Activated CD4-positive, CD25-positive, alpha-beta regulatory T cell treated with anti-CD3 and anti-CD28 coated beads, Interleukin-2, amount 50 U/mL, for 16 hours (primary cell): ENCODE measurements around the gene MEAK7.
"Not testable (repeated sequence)": the region's sequence is repeated elsewhere in the genome, so short reads cannot be mapped to it uniquely, and the experiment has no call there.

Experiments
- DNase-seq: peaks from one replicate; pipeline ENCODE4 v3.0.0-alpha.2; 2020; ENCODE audit warnings: low read depth, low spot score

Gene MEAK7

GRCh38 chr16:84532855-84533486 is 28.5 kb upstream of the MEAK7 start:
- DNase-seq: no peak

GRCh38 chr16:84532291-84532724 is 27.8 kb upstream of the MEAK7 start:
- no peak for DNase-seq

GRCh38 chr16:84531671-84532111 is 27.2 kb upstream of the MEAK7 start:
- DNase-seq: no peak

- DNase-seq: no peak
Measured at GRCh38 chr16:84530590-84530989, 26.1 kb upstream of the MEAK7 start.

DNA sequence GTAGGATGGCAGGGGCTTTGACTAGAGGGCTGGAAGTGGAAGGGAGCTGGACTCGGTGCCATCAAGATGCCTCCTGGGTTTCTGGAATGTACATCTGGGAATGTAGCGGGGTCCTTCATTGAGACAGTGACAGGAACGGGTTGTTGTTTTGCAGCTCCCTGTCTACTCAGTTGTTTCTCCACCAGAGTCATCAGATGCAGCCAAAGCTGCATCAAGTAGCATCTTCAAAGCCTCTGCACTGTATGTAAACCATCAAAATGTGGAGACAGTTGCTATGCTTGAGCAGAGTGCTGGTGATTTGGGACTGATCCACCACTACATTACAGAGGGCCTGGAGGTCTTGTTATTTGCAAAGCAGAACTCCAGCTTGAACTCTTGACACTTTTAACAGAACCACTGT is 25.1 kb upstream of the MEAK7 start:
- DNase-seq: no peak

GRCh38 chr16:84528322-84528721 is 23.9 kb upstream of the MEAK7 start:
- no peak for DNase-seq

DNA sequence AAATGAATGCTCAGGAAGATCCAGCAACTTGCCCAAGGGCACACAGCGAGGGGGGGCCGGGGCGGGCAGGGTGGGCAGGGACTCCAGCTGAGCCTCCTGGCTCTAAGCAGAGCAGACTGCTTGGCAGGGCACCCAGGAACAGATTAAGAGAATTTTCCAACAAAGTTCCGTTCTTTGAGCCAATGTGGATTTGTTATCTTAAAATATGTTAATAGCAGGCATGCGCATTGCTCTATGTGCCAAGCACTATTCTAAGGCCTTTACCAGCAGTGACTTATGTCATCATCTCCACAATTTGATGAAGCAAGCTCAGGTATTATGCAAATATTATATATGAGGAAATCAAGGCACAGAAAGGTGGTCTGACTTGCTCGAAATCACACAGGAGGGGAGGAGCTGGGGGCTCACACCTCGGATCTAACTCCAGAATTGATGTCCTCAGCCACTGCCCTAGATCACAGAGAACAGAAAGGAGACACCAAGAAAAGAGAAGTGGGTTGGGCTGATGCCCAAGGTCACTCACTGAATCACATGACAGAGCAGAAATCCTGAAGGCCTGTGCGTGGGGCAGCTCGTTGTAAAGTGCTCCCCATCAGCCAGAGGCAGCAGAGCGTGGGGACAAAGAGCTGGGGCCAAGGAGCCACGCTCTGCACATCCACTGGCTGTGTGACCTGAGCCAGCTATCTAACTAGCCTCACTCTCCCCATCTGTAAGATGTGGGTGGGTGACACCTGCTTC is 23.2 kb upstream of the MEAK7 start:
- no peak for DNase-seq

GRCh38 chr16:84526794-84527531 is 22.5 kb upstream of the MEAK7 start:
- DNase-seq: no peak

GRCh38 chr16:84524941-84525581 is 20.6 kb upstream of the MEAK7 start:
- not testable (repeated sequence) for DNase-seq

DNA sequence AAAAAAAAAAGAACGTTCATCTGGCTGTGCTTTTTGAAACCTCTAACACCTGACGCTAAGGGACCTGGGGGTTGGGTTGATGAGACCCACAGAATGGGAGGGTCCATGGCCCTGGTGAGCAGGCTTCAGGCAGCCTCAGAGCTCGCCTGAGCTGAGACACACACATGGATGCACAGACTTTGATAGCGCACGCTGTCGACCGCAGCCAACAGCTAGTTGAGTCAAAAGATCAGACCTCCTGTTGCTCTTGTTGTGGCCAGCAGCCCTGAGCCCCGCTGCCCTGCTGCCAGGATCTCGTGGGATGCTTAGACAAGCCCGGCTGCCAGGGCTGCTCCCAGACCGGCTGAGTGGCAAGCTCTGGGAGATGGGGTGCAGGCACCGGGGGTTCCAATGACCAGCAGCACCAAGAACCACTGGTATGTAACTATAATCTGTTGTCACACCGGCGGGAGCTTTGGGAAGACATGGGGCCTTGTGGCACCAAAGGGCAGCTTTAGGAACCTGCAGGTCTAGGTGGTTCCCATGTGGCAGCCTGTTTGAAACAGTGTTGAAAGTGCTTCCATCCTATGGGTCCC is 20.0 kb upstream of the MEAK7 start:
- no peak for DNase-seq

DNA sequence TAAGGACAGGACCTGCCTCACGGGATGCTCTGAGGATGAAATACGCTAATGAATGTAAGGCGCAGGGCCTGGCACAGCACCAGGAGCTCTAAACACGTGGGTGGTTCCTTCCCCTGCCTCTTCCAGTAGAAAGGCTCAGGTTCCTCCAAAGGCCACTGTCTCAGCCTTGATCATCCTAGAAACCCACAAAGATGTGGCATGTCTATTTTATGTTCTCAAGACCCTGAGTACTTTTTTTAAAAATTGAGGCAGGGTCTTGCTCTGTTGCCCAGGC is 17.0 kb upstream of the MEAK7 start:
- DNase-seq: no peak

- no peak for DNase-seq
Measured at GRCh38 chr16:84520725-84521496, 16.5 kb upstream of the MEAK7 start.

DNA sequence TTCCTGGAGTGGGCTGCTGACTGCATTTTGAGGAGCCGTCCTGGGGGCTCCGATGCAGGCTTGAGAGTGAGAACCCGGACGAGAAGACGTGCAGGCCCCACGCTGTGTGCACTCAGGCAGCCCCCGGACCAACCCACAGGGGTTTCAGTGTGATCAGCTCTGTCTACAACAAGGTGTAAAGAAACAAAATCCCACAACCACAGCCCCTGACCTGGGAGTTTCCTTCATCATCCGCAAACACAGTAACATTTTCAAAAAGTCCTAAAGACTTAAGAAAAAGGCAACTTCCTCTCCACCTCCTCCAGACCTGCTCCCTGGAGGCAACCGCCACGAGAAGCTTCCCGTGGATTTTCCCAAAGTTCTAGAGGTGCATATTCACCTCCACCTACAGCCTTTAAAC is 15.4 kb upstream of the MEAK7 start:
- no peak for DNase-seq

DNA sequence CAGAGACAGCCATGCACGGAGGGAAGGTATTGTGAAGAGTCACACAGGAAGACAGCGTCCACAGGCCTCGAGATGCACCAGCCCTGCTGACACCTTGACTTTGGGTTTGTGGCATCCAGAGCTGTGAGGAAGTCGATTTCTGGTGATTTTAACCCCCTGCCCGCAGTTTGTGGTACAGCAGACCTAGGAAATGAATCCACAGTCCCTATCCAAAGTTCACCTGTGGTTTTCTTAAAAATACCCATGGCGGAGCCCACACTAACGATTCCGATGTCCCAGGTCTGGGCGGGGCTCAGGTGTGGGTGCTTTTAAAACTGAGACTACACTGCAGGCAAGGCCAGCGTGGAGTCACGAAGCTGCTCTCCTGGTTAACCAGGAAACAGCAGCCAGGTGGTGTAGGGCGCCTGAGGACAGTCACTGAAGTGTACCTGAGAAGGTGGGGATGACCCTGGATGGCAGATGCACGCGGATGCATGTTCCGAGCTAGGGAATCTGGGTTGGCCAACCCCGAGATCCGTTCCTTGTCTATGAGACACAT is 14.4 kb upstream of the MEAK7 start:
- DNase-seq: no peak

- DNase-seq: not testable (repeated sequence)
Measured at GRCh38 chr16:84518220-84518619, 13.8 kb upstream of the MEAK7 start.

DNA sequence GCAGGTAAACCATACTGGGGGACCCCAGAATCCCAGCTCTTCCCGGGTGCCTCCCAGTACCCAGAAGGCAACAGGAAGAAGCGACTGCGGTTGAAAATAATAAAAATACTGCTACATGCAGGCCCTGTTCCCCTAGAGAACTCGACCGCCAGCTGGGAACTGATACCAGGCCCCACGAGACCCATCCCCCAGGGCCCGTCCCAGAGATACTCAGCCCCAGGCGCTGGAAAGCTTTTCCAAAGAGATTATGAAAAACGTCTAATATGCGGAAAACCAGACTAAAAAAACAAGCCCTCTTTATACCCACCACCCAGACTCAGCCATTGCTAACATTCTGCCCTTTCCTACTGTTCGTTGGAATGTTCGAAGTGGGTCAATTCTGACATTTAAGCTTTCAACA is 12.9 kb upstream of the MEAK7 start:
- DNase-seq: no peak

GRCh38 chr16:84514874-84515835 is 10.7 kb upstream of the MEAK7 start:
- DNase-seq: peak; percentile 61

DNA sequence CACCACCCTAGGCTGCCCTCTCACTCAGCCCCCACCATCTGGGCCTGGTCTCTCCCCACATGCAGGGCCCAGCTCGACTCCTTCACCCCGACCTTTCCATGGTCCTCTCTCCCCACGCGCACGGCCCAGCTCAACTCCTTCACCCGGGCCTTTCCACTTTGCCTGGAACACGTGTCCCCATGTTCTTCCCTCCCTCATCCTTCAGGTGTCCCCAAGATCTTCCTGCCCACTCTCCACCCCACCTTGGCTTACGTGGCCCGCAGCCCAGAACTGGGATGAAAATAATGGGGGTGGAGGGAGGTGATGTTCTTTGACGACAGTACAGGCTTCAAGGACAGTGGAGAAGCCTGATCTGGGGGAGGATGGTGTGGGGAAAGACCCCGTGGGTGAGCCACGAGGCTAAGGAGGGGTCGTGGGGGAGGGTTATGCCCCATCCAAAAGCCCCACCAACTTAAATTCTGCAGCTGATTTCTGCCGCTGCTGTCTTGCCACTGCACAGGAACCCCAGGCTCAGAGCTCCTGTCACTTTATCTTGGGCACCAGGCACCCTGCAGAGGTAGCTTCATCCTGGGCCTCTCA is 9.9 kb upstream of the MEAK7 start:
- no peak for DNase-seq

DNA sequence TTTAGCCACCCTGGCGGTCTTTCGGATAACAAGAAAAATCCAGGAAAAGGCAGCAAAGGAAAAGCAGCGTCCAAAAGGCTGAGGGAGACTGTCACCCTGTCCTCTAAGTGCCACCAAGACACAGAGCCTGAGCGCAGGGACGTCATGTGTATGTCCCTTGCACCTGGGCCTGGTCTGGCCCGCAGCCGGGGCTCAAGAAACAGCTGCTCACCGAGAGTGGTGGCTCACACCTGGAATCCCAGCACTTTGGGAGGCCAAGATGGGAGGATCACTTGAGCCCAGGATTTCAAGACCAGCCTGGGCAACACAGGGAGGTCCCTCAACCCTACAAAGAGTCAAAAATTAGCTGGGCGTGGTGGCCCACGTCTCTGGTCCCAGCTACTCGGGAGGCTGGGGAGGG is 9.2 kb upstream of the MEAK7 start:
- no peak for DNase-seq
